ENCODE measurements around the gene CTPS2. TPM values are rescaled to one million over a fixed set of nuclear protein-coding genes. Genes with fewer than 3 reads are reported as not detected.

CTPS2 gene
- total and polyA plus RNA-seq, 8 donors = 2.3 to 34.3 (median 10.3) TPM

DNA sequence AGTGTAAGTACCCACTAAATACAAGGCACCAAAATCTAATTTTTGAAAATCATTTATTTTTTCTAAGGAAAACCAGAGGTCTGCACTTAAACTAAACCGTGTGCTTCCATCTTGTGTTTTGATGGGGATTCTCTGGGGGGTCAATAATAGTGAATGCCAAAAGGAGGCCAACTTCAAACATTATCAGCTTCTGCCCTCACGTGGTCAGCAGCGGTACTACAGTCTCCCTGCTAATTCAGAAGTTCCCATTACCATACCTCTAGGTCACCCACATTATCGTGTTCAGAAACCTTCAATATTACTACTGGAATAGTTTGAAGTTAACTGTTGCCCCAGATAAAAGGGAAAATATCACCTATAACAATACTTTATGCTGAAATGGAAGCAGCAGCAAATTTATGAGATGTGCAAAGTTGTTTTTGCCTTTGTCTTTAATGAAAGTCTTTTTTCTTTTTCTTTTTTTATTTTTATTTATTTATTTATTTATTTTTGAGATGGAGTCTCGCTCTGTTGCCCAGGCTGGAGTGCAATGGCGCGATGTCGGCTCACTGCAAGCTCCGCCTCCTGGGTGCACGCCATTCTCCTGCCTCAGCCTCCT lies 17.3 kb downstream of the CTPS2 start:
- Histone ChIP-seq H3K4me3 (no peak overlapping the region), H3K36me3 (peaks cover 0 to 58% (median 50%) of the 10 kb centered on the region in 4 donors), H3K9me3 (no peaks in the 10 kb centered on the region), H3K27me3 (peaks cover 0 to 4% (median 0%) of the 10 kb centered on the region in 3 donors), H3K4me1 (no peaks in the 10 kb centered on the region), H3K27ac (no peak overlapping the region)
- DNase-seq = peak; percentile 72 to 78
- intact Hi-C loops (cut with DNase I; ENCODE audit: low total_unique reads) = no loop called here
- 25 to 57% (median 51%) methylated on average over 5 to 10 of the region's 10 CpGs for WGBS, 5 donors
- TF ChIP-seq EP300 (IDR thresholded peaks at IDR 0.05) (no peak), CTCF (IDR thresholded peaks at IDR 0.05) (peak in 5 of 7 experiments; percentile 24 to 96 (median 87))

DNA sequence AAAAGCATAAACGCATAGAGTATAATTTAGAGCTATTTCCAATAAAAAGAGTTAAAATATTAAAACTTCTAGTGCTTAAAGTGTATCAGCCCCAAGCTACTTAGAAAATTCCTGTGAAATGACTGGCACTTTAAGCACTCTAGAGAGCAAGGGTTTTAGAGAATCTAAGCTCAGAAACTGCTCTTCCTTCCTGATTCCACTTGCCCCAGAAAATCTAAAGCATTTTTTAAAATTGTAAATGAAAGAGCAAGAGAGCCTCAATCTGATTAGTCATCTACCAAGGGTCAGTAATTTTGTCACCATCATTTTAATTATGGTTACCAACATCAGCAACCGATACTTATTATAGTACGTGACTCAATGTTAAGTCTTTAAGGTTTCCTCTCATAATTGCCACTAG lies 25.0 kb downstream of the CTPS2 start:
- Histone ChIP-seq H3K36me3 (peaks cover 0 to 80% (median 53%) of the 10 kb centered on the region in 4 donors), H3K9me3 (no peaks in the 10 kb centered on the region), H3K4me3 (no peak overlapping the region), H3K4me1 (no peaks in the 10 kb centered on the region), H3K27ac (no peak overlapping the region), H3K27me3 (no peaks in the 10 kb centered on the region)
- 88 to 97% (median 94%) methylated on average over 3 of the region's 3 CpGs for WGBS, 5 donors
- no peak for DNase-seq
- no peak for TF ChIP-seq POLR2A (IDR thresholded peaks at IDR 0.05)
- intact Hi-C loops (cut with DNase I; ENCODE audit: low total_unique reads) = no loop called here

- DNase-seq = no peak
- intact Hi-C loops (cut with DNase I; ENCODE audit: low total_unique reads) = no loop called here
- H3K27ac ChIP-seq = no peak overlapping the region
- no peaks in the 10 kb centered on the region for H3K4me1 ChIP-seq
- no peak for TF ChIP-seq POLR2AphosphoS5 (IDR thresholded peaks at IDR 0.05)
- WGBS, 5 donors = 64 to 92% (median 77%) methylated on average over 6 to 7 of the region's 7 CpGs
- no peaks in the 10 kb centered on the region for H3K9me3 ChIP-seq
- H3K27me3 ChIP-seq = no peaks in the 10 kb centered on the region
- H3K4me3 ChIP-seq = no peak overlapping the region
- peaks cover 0 to 83% (median 66%) of the 10 kb centered on the region in 4 donors for H3K36me3 ChIP-seq
These were observed 29.3 kb downstream of the CTPS2 start for GRCh38 chrX:16683007-16683664.

GRCh38 chrX:16678689-16679088 lies 33.8 kb downstream of the CTPS2 start:
- H3K9me3 ChIP-seq = no peaks in the 10 kb centered on the region
- peaks cover 0 to 6% (median 0%) of the 10 kb centered on the region in 3 donors for H3K27me3 ChIP-seq
- no peak for DNase-seq
- 70 to 83% (median 73%) methylated on average over 9 to 11 of the region's 11 CpGs for WGBS, 5 donors
- H3K27ac ChIP-seq = no peak overlapping the region
- TF ChIP-seq POLR2A (IDR thresholded peaks at IDR 0.05) = no peak
- no peak for TF ChIP-seq CTCF (IDR thresholded peaks at IDR 0.05)
- no peak for TF ChIP-seq POLR2AphosphoS5 (IDR thresholded peaks at IDR 0.05)
- no peak for TF ChIP-seq EP300 (IDR thresholded peaks at IDR 0.05)
- H3K36me3 ChIP-seq = peaks cover 0 to 73% (median 60%) of the 10 kb centered on the region in 4 donors
- no peak overlapping the region for H3K4me3 ChIP-seq
- intact Hi-C loops (cut with DNase I; ENCODE audit: low total_unique reads) = no loop called here
- H3K4me1 ChIP-seq = no peaks in the 10 kb centered on the region

GRCh38 chrX:16671005-16671404 lies 41.5 kb downstream of the CTPS2 start:
- no peaks in the 10 kb centered on the region for H3K9me3 ChIP-seq
- H3K4me1 ChIP-seq = no peaks in the 10 kb centered on the region
- DNase-seq = peak in 1 of 2 donors; percentile 78
- peaks cover 0 to 6% (median 0%) of the 10 kb centered on the region in 3 donors for H3K27me3 ChIP-seq
- H3K4me3 ChIP-seq = no peak overlapping the region
- peaks cover 0 to 34% (median 28%) of the 10 kb centered on the region in 4 donors for H3K36me3 ChIP-seq
- intact Hi-C loops (cut with DNase I; ENCODE audit: low total_unique reads) = no loop called here
- TF ChIP-seq CTCF (IDR thresholded peaks at IDR 0.05) (peak in 2 of 7 experiments; percentile 6 to 34), POLR2A (IDR thresholded peaks at IDR 0.05) (no peak), POLR2AphosphoS5 (IDR thresholded peaks at IDR 0.05) (no peak), EP300 (IDR thresholded peaks at IDR 0.05) (no peak)
- H3K27ac ChIP-seq = no peak overlapping the region

Data from stomach (tissue), 9 donors.